Neural progenitor cell (in vitro differentiated cells): ENCODE results near the gene CMTM1.

ENCODE experiments used
- CTCF ChIP-seq: fragments of 200-600 bp; sonication (generic); IDR thresholded peaks from 2 replicates; pipeline ENCODE4 v1.5.1; 2017; ENCODE audit warnings: antibody characterized with exemption, mild to moderate bottlenecking
- EZH2 ChIP-seq: fragments of 200-600 bp; sonication (generic); IDR thresholded peaks from 2 replicates; pipeline ENCODE4 v1.6.1; 2017; ENCODE audit warnings: antibody characterized with exemption, mild to moderate bottlenecking, moderate library complexity

- TF ChIP-seq CTCF, result no peak
- no peak for TF ChIP-seq EZH2
Observed at GRCh38 chr16:66610111-66610820, 44.0 kb downstream of the CMTM1 start.
